HEK293T (cell line): ENCODE measurements around the gene MT3.

Experiments used
- CTCF ChIA-PET: fragments of 350-600 bp; formaldehyde crosslinking; extraction: SDS; loops from one replicate; lab custom pipeline; 2021; ENCODE audit warnings: antibody characterized with exemption, inconsistent platforms; lab: Yijun Ruan, JAX
- POLR2A ChIA-PET: fragments of 350-600 bp; formaldehyde crosslinking; extraction: SDS; loops from one replicate; lab custom pipeline; 2020; ENCODE audit warnings: antibody characterized with exemption, inconsistent platforms; lab: Yijun Ruan, JAX
- DNase-seq: peaks from one replicate; pipeline ENCODE4 v3.0.0; 2012; ENCODE audit warnings: mixed read lengths; ENCODE audit errors: extremely low spot score
- ARNT ChIP-seq: fragments of 450-650 bp; IDR thresholded peaks from 2 replicates; pipeline ENCODE4 v1.6.1; 2017; ENCODE audit warnings: mild to moderate bottlenecking
- BHLHE40 ChIP-seq: fragments of 450-650 bp; IDR thresholded peaks from 2 replicates; pipeline ENCODE4 v1.6.1; 2016; ENCODE audit warnings: mild to moderate bottlenecking, moderate library complexity, borderline replicate concordance
- CTBP1 ChIP-seq: fragments of 450-650 bp; IDR thresholded peaks from 2 replicates; pipeline ENCODE4 v1.6.1; 2016; ENCODE audit warnings: borderline replicate concordance
- ELF4 ChIP-seq: fragments of 450-650 bp; IDR thresholded peaks from 2 replicates; pipeline ENCODE4 v1.6.1; 2017; ENCODE audit warnings: antibody characterized with exemption
- FOXA1 ChIP-seq: fragments of 450-650 bp; IDR thresholded peaks from 2 replicates; pipeline ENCODE4 v1.6.1; 2016; ENCODE audit warnings: mild to moderate bottlenecking
- FOXK2 ChIP-seq: fragments of 450-650 bp; IDR thresholded peaks from 2 replicates; pipeline ENCODE4 v1.6.1; 2016; ENCODE audit warnings: mild to moderate bottlenecking
- FOXM1 ChIP-seq: fragments of 450-650 bp; IDR thresholded peaks from 2 replicates; pipeline ENCODE4 v1.6.1; 2017; ENCODE audit warnings: mild to moderate bottlenecking, borderline replicate concordance
- HDGF ChIP-seq: fragments of 450-650 bp; IDR thresholded peaks from 2 replicates; pipeline ENCODE4 v1.6.1; 2017; ENCODE audit warnings: antibody characterized with exemption, borderline replicate concordance
- L3MBTL2 ChIP-seq: fragments of 450-650 bp; conservative IDR thresholded peaks from 2 replicates; pipeline ENCODE4 v1.6.1; 2016; ENCODE audit warnings: mild to moderate bottlenecking
- LEF1 ChIP-seq: fragments of 450-650 bp; IDR thresholded peaks from 2 replicates; pipeline ENCODE4 v1.6.1; 2017; ENCODE audit warnings: mild to moderate bottlenecking, borderline replicate concordance
- NFRKB ChIP-seq: fragments of 450-650 bp; IDR thresholded peaks from 2 replicates; pipeline ENCODE4 v1.6.1; 2016; ENCODE audit warnings: mild to moderate bottlenecking, moderate library complexity
- SP1 ChIP-seq: fragments of 450-650 bp; IDR thresholded peaks from 2 replicates; pipeline ENCODE4 v1.6.1; 2017
- SUZ12 ChIP-seq: fragments of 450-650 bp; IDR thresholded peaks from 2 replicates; pipeline ENCODE4 v1.6.1; 2016; ENCODE audit warnings: mild to moderate bottlenecking
- TARDBP ChIP-seq: fragments of 450-650 bp; IDR thresholded peaks from 2 replicates; pipeline ENCODE4 v1.6.1; 2016
- ZNF384 ChIP-seq: fragments of 450-650 bp; IDR thresholded peaks from 2 replicates; pipeline ENCODE4 v1.6.1; 2016
- TF ChIP-seq, protein P1 (sequence below): fragments of 450-650 bp; IDR thresholded peaks from 2 replicates; pipeline ENCODE4 v1.6.1; 2016

Gene MT3

DNA sequence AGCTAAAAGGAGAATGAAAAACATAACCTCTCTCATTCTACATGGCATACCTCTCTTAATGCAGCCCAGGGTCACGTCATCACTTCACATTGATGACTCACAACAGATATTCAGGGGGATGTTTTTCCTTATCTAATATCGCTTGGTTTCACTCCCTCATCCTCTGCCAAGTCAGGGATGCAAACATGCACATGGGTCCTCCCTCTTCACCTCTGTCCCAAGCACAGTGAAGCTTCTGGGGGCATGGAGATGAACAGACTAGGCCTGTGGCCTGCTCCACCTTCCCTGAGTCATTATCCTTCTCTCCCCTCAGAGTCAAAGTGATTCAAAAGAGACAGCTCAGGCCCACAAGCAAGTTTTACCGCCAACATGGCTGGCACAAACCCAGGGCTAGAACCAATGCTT is 16.7 kb downstream of the MT3 start:
- DNase-seq: no peak
- POLR2A ChIA-PET: no interaction called here
- TF ChIP-seq NFRKB (no peak), L3MBTL2 (no peak)
- CTCF ChIA-PET: interaction anchor here (0.6 to 1.1 kb wide), 2 partner anchors 14 to 20 kb away, joined by 3 to 4 read pairs; partner anchors contain the start of gene MT1E

DNA sequence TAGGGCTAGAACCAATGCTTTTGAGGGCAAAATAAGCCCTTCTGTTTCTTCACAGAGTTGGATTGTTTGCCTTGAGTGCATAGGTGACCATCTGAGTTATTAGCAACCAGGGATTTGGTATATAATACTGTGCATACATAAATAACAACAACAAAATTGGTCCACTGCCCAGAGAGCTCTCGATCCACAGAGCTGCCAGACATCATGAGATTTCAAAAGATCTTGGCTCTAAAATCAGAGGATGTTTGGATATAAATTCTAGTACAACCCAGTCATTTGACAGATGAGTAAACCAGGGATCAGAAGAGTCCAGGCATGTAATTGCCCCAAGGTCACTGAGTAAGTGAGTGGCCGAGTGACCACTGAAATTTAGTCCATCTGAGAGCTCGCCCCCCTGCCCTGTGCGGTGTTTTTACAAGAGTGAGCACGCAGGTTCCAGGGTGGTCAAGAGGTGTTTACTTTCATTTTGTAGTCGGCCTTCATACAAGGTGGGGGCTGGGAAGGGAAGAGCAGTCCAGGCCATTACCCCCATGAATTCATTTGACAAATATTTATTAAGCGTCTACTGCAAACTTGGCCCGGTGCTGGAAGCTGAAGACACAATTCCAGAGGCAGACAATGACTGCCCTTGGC is 17.3 kb downstream of the MT3 start:
- DNase-seq: no peak
- CTCF ChIA-PET: interaction anchor here (0.6 to 1.1 kb wide), 2 partner anchors 15 to 19 kb away, joined by 3 to 4 read pairs; partner anchors contain the start of gene MT1E
- POLR2A ChIA-PET: no interaction called here
- TF ChIP-seq BHLHE40 (no peak), ZNF384 (no peak), NFRKB (no peak), ARNT (no peak), SUZ12 (no peak), TARDBP (no peak), CTBP1 (no peak), SP1 (no peak), HDGF (no peak)

DNA sequence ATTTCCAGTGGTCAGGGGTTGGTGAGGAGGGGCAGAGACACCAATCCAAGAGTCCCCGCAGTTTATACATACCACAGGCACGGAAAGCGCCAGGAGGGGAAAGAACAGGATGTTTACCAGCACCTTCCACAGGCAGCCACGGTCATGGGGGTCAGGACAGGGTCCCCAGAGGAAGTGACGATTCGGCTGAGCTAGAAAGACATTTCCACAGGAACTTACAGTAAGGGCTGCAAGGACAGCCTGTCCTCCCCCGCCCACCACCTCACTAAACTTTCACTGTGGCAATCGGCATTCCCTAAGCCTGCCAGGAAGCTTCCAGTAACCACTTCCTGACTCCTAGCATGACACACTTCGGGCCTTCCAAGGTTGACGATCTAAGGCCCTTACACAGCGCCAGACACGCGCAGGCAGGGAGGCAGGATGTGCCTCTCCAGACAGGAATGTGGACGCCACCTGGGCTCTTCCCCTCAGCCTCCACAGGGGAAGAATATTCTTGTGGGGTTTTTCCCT is 17.8 kb downstream of the MT3 start:
- no peak for TF ChIP-seq NFRKB
- no peak for TF ChIP-seq SUZ12
- TF ChIP-seq FOXA1: no peak
- TF ChIP-seq SP1: no peak
- TF ChIP-seq, protein P1, sequence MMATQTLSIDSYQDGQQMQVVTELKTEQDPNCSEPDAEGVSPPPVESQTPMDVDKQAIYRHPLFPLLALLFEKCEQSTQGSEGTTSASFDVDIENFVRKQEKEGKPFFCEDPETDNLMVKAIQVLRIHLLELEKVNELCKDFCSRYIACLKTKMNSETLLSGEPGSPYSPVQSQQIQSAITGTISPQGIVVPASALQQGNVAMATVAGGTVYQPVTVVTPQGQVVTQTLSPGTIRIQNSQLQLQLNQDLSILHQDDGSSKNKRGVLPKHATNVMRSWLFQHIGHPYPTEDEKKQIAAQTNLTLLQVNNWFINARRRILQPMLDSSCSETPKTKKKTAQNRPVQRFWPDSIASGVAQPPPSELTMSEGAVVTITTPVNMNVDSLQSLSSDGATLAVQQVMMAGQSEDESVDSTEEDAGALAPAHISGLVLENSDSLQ: no peak
- TF ChIP-seq LEF1: no peak
- TF ChIP-seq L3MBTL2: no peak
- TF ChIP-seq FOXM1: no peak
- no peak for TF ChIP-seq ZNF384
- no peak for TF ChIP-seq TARDBP
- TF ChIP-seq ARNT: no peak
- TF ChIP-seq FOXK2: no peak
- no peak for TF ChIP-seq HDGF
- no peak for TF ChIP-seq BHLHE40
- TF ChIP-seq CTBP1: no peak
- no peak for TF ChIP-seq ELF4
- CTCF ChIA-PET: interaction anchor here (1.1 kb wide), 1 partner anchor 15 kb away, joined by 4 read pairs; no protein-coding TSS in a partner anchor
- POLR2A ChIA-PET: no interaction called here
- no peak for DNase-seq

DNA sequence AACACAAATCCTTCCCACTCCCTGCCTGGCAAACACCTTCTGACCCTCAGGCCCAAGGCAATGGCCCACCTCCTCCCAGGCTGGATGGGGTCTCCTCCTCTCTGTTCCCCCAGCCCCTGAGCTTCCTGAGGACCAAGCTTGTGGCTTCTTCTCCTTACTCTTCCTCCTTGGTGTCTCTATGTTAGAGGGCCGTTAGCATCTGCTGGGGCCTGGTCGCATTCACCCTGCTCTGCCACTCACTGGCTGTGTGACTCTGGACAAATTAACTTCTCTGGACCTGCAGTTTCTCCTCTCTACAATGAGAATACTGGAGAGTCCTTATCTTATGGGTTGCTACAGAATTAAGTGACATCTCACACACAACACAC is 18.3 kb downstream of the MT3 start:
- ChIA-PET POLR2A (no interaction called here), CTCF (no interaction called here)
- DNase-seq: no peak
- TF ChIP-seq NFRKB (no peak), ZNF384 (no peak), SUZ12 (no peak), FOXA1 (no peak), TARDBP (no peak), SP1 (no peak), FOXK2 (no peak), FOXM1 (no peak), BHLHE40 (no peak)

DNA sequence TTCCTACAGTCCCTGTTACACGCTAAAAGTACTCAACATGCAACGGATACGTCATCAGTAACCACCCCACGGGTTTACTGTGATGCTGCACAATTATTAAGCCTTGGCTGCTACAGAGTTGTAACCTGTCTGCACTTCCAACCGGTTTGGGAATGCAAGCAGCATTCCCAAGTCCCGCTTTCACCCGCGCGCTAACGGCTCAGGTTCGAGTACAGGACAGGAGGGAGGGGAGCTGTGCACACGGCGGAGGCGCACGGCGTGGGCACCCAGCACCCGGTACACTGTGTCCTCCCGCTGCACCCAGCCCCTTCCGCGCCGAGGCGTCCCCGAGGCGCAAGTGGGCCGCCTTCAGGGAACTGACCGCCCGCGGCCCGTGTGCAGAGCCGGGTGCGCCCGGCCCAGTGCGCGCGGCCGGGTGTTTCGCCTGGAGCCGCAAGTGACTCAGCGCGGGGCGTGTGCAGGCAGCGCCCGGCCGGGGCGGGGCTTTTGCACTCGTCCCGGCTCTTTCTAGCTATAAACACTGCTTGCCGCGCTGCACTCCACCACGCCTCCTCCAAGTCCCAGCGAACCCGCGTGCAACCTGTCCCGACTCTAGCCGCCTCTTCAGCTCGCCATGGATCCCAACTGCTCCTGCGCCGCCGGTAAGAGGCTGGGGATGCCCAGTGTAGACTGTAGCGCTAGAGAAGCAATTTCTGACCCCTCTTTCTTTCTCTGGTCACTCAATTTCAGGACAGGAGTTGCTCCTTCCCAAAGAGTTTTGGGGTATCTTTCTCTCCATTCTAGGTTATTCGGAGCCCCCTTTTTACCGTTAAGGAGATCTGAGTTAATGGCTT is 18.9 kb downstream of the MT3 start, which contains the start of gene MT2A:
MT2A (plus strand) TSS at position 542 of the 833 bp plus-strand sequence; CDS start at position 614, 72 bp downstream.
- peak; percentile 91 for DNase-seq
- ChIA-PET POLR2A (interaction anchor here (0.6 to 1.0 kb wide), 9 partner anchors 10 to 418 kb away, joined by 3 to 8 read pairs (median 3); partner anchors contain the start of genes MT1F and MT1X), CTCF (interaction anchor here (0.6 kb wide), 1 partner anchor 73 kb away, joined by 4 read pairs; no protein-coding TSS in a partner anchor)
- TF ChIP-seq FOXM1 (no peak), L3MBTL2 (peak; percentile 60; the same call in 1 of the 2 replicates)

DNA sequence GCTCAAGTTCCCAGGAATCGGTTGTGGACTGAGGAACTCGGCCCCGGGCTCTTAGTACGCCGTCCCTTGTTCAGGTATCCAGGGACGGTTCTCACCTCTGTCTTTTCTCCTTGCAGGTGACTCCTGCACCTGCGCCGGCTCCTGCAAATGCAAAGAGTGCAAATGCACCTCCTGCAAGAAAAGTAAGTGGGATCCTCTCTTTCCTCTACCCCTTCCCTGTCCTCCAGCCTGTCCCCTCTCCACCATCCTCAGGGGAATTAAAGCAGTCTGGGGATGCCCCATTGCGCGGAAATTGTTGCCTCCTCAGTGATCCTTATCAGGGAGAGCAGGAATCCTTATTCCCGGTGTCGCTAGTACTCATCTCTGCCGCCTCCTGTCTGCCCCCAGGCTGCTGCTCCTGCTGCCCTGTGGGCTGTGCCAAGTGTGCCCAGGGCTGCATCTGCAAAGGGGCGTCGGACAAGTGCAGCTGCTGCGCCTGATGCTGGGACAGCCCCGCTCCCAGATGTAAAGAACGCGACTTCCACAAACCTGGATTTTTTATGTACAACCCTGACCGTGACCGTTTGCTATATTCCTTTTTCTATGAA is 19.6 kb downstream of the MT3 start:
- TF ChIP-seq BHLHE40 (no peak), LEF1 (no peak), CTBP1 (no peak), NFRKB (no peak)
- no peak for DNase-seq
- CTCF ChIA-PET: interaction anchor here (0.7 to 1.9 kb wide), 2 partner anchors 93 to 147 kb away, joined by 4 to 5 read pairs; no protein-coding TSS in a partner anchor
- POLR2A ChIA-PET: interaction anchor here (1.0 kb wide), 5 partner anchors 9 to 93 kb away, joined by 3 to 8 read pairs (median 6); no protein-coding TSS in a partner anchor

DNA sequence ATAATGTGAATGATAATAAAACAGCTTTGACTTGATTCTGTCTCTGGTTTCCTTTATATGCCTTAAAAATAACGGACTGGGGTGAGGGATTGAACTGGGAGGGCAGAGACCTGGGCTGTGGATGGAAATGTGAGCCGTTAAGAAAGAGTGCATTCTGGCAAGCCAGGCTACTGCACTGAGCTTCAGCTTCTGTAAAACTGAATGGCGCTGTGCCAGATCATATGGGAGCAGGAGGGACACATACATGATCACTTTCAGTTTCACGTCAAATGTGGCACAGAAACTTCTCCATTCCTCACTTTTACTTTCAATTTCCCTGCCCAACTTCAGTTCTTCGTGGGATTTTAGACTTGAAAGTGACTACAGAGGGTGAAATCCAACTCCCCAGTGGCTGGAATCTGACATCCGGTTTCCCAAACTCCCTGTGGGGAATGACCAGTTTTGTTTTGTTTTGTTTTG is 20.2 kb downstream of the MT3 start:
- ChIA-PET CTCF (interaction anchor here (0.7 to 1.9 kb wide), 2 partner anchors 92 to 148 kb away, joined by 4 to 5 read pairs; no protein-coding TSS in a partner anchor), POLR2A (no interaction called here)
- DNase-seq: peak; percentile 50
- TF ChIP-seq LEF1: no peak
- no peak for TF ChIP-seq HDGF
- no peak for TF ChIP-seq ARNT
